ENCODE measurements around the gene PPIE. TPM values are rescaled to one million over a fixed set of nuclear protein-coding genes. Genes with fewer than 3 reads are reported as not detected.

Gene PPIE
- total RNA-seq, 3 donors from 2014 or later (not counting 1 experiment from before 2014, with no cell fraction given): 44.3 to 62.8 (median 59.8) TPM

DNA sequence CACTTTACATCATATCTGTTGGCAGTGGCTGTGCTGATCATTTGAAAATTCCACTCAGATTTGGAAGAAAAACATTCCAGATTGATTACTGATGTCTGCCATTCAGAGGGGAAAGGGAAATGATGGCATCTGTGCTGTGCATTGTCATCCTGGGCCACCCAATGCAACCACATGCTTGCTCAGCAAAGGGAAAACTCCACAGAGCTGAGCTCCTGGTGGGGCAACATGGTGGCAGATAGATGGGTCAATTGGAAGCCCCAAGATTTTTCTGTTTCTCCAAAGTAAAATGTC lies 20.7 kb downstream of the PPIE start:
- H3K36me3 ChIP-seq (ENCODE audit: control insufficient read depth, insufficient read depth, low read length): peaks cover 35% of the 10 kb centered on the region
- Mint-ChIP-seq H3K36me3 (peaks cover 5% of the 10 kb centered on the region), H3K27me3 (ENCODE audit: low read depth in 2 of 2) (no peaks in the 10 kb centered on the region), H3K4me3 (no peak overlapping the region), H3K9me3 (no peaks in the 10 kb centered on the region), H3K27ac (no peak overlapping the region), H3K4me1 (peaks cover 4% of the 10 kb centered on the region in 2 donors)
- no peaks in the 10 kb centered on the region for H3K4me1 ChIP-seq (ENCODE audit: control insufficient read depth, insufficient read depth, low read length)
- intact Hi-C loops (cut with micrococcal nuclease): no loop called here
- H3K27me3 ChIP-seq (ENCODE audit: control insufficient read depth, insufficient read depth, low read length): no peaks in the 10 kb centered on the region
- ATAC-seq: no peak
- no peak for DNase-seq
- no peaks in the 10 kb centered on the region for H3K9me3 ChIP-seq (ENCODE audit: control insufficient read depth, insufficient read depth, low read length)
- no peak for TF ChIP-seq CTCF (IDR thresholded peaks at IDR 0.05)
- no peak overlapping the region for H3K27ac ChIP-seq (ENCODE audit: low read length)
- H3K4me3 ChIP-seq (ENCODE audit: low read length): no peak overlapping the region

DNA sequence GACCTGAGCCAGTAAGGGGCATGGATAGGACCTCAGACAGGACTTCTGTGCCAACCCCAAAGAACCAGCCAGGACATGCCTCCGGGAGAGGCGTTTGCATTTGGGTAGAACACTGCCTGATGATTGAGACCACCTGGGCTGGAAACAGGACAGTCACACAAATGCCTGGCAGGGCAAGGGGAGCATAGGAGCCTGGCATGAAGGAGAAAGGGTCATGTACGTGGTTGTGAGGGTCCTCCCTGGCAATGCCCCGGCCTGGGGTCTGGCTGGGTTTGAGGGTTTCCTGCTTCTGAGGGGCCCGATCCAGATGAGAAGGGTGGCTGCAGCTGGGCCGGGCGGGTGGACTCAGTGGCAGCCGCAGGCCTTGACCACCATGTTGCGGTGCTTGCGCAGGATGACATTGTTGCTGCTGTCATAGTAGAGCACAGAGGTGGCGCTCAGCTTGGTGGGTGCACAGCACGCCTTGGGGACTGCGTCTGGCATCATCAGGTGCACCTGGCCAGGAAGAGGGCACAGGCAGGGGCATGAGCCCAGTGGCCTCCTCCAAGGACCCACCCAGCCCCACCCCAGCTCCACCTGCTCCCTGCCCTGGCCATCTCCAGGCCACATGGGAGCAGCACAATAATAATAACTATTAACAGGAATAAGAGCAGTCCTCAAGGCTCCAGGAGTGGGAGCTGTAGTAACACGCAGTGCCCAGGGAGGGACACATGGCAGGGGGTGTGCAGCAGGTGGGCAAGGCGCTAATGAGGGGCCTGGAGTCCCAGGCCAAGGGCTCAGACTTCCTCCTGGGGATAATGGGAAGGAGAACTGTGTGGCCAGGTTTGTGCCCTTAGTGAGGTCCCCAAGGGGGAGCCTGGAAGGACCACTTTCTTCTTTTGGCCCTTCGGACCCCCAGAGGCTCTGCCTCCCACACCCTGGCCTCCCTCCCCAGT lies 21.7 kb downstream of the PPIE start:
- no peak for ATAC-seq
- Mint-ChIP-seq H3K9me3 (no peaks in the 10 kb centered on the region), H3K27me3 (ENCODE audit: low read depth in 2 of 2) (no peaks in the 10 kb centered on the region), H3K27ac (no peak overlapping the region), H3K4me1 (peaks cover 4% of the 10 kb centered on the region in 2 donors), H3K4me3 (no peak overlapping the region), H3K36me3 (peaks cover 5% of the 10 kb centered on the region)
- WGBS (ENCODE audit: insufficient coverage): 96% methylated on average over 16 of the region's 16 CpGs
- H3K27ac ChIP-seq (ENCODE audit: low read length): no peak overlapping the region
- TF ChIP-seq CTCF (IDR thresholded peaks at IDR 0.05): no peak
- DNase-seq: no peak
- H3K27me3 ChIP-seq (ENCODE audit: control insufficient read depth, insufficient read depth, low read length): no peaks in the 10 kb centered on the region
- H3K36me3 ChIP-seq (ENCODE audit: control insufficient read depth, insufficient read depth, low read length): peaks cover 25% of the 10 kb centered on the region
- intact Hi-C loops (cut with micrococcal nuclease): no loop called here
- no peak overlapping the region for H3K4me3 ChIP-seq (ENCODE audit: low read length)
- no peaks in the 10 kb centered on the region for H3K4me1 ChIP-seq (ENCODE audit: control insufficient read depth, insufficient read depth, low read length)
- no peaks in the 10 kb centered on the region for H3K9me3 ChIP-seq (ENCODE audit: control insufficient read depth, insufficient read depth, low read length)

- intact Hi-C loops (cut with micrococcal nuclease): no loop called here
- H3K27ac ChIP-seq (ENCODE audit: low read length): no peak overlapping the region
- Mint-ChIP-seq H3K27ac (no peak overlapping the region), H3K27me3 (ENCODE audit: low read depth in 2 of 2) (no peaks in the 10 kb centered on the region), H3K36me3 (peaks cover 5% of the 10 kb centered on the region), H3K9me3 (no peaks in the 10 kb centered on the region), H3K4me1 (peaks cover 4% of the 10 kb centered on the region in 2 donors), H3K4me3 (no peak overlapping the region)
- no peaks in the 10 kb centered on the region for H3K9me3 ChIP-seq (ENCODE audit: control insufficient read depth, insufficient read depth, low read length)
- 82% methylated on average over 9 of the region's 9 CpGs for WGBS (ENCODE audit: insufficient coverage)
- TF ChIP-seq CTCF (IDR thresholded peaks at IDR 0.05): no peak
- no peaks in the 10 kb centered on the region for H3K4me1 ChIP-seq (ENCODE audit: control insufficient read depth, insufficient read depth, low read length)
- no peak overlapping the region for H3K4me3 ChIP-seq (ENCODE audit: low read length)
- no peak for DNase-seq
- peaks cover 18% of the 10 kb centered on the region for H3K36me3 ChIP-seq (ENCODE audit: control insufficient read depth, insufficient read depth, low read length)
- no peak for ATAC-seq
- H3K27me3 ChIP-seq (ENCODE audit: control insufficient read depth, insufficient read depth, low read length): no peaks in the 10 kb centered on the region
Observed at GRCh38 chr1:39761016-39761415, 22.3 kb downstream of the PPIE start.

Data from natural killer cell (primary cell).